HepG2 (cell line): ENCODE data around the gene TBC1D16. TPM values are rescaled to one million over a fixed set of nuclear protein-coding genes. Genes with fewer than 3 reads are reported as not detected.

Experiments
- ERF ChIP-seq: IDR thresholded peaks from 2 replicates; pipeline ENCODE4 v1.6.1; 2018; ENCODE audit warnings: missing biosample characterization, missing genetic modification reagents
- HNF1A ChIP-seq, 2 experiments: sonication (generic) in 1 of 2; formaldehyde crosslinking in 1 of 2; IDR thresholded peaks; 2 replicates each; pipeline versions ENCODE4 v1.4.0 to v1.6.1; 2016 to 2020; ENCODE audit warnings: borderline replicate concordance in 1 of 2, low read depth in 1 of 2, mild to moderate bottlenecking in 1 of 2, missing genetic modification reagents in 1 of 2
- HNF1B ChIP-seq: sonication (generic); formaldehyde crosslinking; IDR thresholded peaks from 2 replicates; pipeline ENCODE4 v1.5.1; 2020; ENCODE audit warnings: mild to moderate bottlenecking, moderate library complexity, missing genetic modification reagents
- KLF16 ChIP-seq, 2 experiments: sonication (generic) in 1 of 2; formaldehyde crosslinking in 1 of 2; IDR thresholded peaks; 2 replicates each; pipeline versions ENCODE4 v1.6.1 to v1.8.0; 2016 to 2023; ENCODE audit warnings: missing genetic modification reagents in 2 of 2, missing compliant biosample characterization in 1 of 2
- MED8 ChIP-seq: sonication (generic); formaldehyde crosslinking; IDR thresholded peaks from 2 replicates; pipeline ENCODE4 v1.8.1; 2023; ENCODE audit warnings: mild to moderate bottlenecking, missing genetic modification reagents; ENCODE audit not compliant: insufficient replicate concordance
- MIXL1 ChIP-seq: IDR thresholded peaks from 2 replicates; pipeline ENCODE4 v1.6.1; 2016
- MYC ChIP-seq: sonication (generic); formaldehyde crosslinking; IDR thresholded peaks from 2 replicates; pipeline ENCODE4 v1.9.0; 2021; ENCODE audit warnings: missing genetic modification reagents, borderline replicate concordance
- SALL2 ChIP-seq: sonication (generic); formaldehyde crosslinking; IDR thresholded peaks from 2 replicates; pipeline ENCODE4 v1.8.1; 2023; ENCODE audit warnings: mild to moderate bottlenecking, missing genetic modification reagents, inconsistent platforms
- SMARCE1 ChIP-seq: fragments of 450-650 bp; IDR thresholded peaks from 2 replicates; pipeline ENCODE4 v1.6.1; 2017; ENCODE audit warnings: borderline replicate concordance
- SOX6 ChIP-seq, 2 experiments: fragments of 450-650 bp in 1 of 2; sonication (generic) in 1 of 2; formaldehyde crosslinking in 1 of 2; IDR thresholded peaks; 2 replicates each; pipeline versions ENCODE4 v1.4.0 to v1.6.1; 2017 to 2020; ENCODE audit warnings: antibody characterized with exemption in 1 of 2, mild to moderate bottlenecking in 1 of 2, missing genetic modification reagents in 1 of 2
- STAT5B ChIP-seq: sonication (generic); formaldehyde crosslinking; IDR thresholded peaks from 2 replicates; pipeline ENCODE4 v1.4.0; 2020; ENCODE audit warnings: missing genetic modification reagents
- TOE1 ChIP-seq: sonication (generic); formaldehyde crosslinking; IDR thresholded peaks from 2 replicates; pipeline ENCODE4 v1.4.0; 2020; ENCODE audit warnings: mild to moderate bottlenecking, missing genetic modification reagents
- ZBTB37 ChIP-seq: sonication (generic); formaldehyde crosslinking; IDR thresholded peaks from 2 replicates; pipeline ENCODE4 v1.4.0; 2020; ENCODE audit warnings: mild to moderate bottlenecking, missing genetic modification reagents
- ZNF280B ChIP-seq: sonication (generic); formaldehyde crosslinking; IDR thresholded peaks from 2 replicates; pipeline ENCODE4 v1.5.0; 2020; ENCODE audit warnings: missing genetic modification reagents, mild to moderate bottlenecking, borderline replicate concordance
- ZNF800 ChIP-seq: sonication (generic); formaldehyde crosslinking; IDR thresholded peaks from 2 replicates; pipeline ENCODE4 v1.4.0; 2020; ENCODE audit warnings: missing genetic modification reagents
- polyA plus RNA-seq, 8 experiments: library from polyadenylated mRNA; depleted of rRNA in 3 of 8; stranded (reverse) in 7 of 8; unstranded in 1 of 8; fragments of >200 nt; fragmentation: Illumina TruSeq in 4 of 8; extraction: Trizol in 4 of 8; gene quantifications; 2 replicates each; pipeline versions ENCODE4 v1.2.1 to v1.2.3, GENCODE V29; 2011 to 2016; ENCODE audit warnings: low read depth in 4 of 8, missing spikeins in 1 of 8, mixed read lengths in 1 of 8; ENCODE audit not compliant: insufficient read depth in 1 of 8
- total RNA-seq, 5 experiments: library from RNA; depleted of rRNA; stranded (reverse); fragments of >200 nt; fragmentation: Illumina TruSeq; extraction: Trizol; gene quantifications; 2 replicates each; pipeline ENCODE4 v1.2.3, GENCODE V29; 2016; ENCODE audit warnings: low read depth in 1 of 5

TBC1D16 gene
- total and polyA plus RNA-seq, 2 of the 13 experiments (the other 11 are each of a cell fraction or from before 2014, with no cell fraction given): 14.9 to 24.9 TPM

GRCh38 chr17:79993390-79994227 is 42.1 kb downstream of the TBC1D16 start (continued):
- no peak for TF ChIP-seq SOX6 (IDR thresholded peaks at IDR 0.05)
- peak; percentile 99 for TF ChIP-seq SOX6 (CRISPR knock-in tag; IDR thresholded peaks at IDR 0.05)
- peak; percentile 87 for TF ChIP-seq MIXL1 (CRISPR knock-in tag)
- peak; percentile 96 for TF ChIP-seq TOE1 (CRISPR knock-in tag)
- TF ChIP-seq ZNF280B (CRISPR knock-in tag): peak; percentile 92
- TF ChIP-seq MED8 (CRISPR knock-in tag): peak; percentile 91
- peak; percentile 99 for TF ChIP-seq ERF (CRISPR knock-in tag)
- TF ChIP-seq SMARCE1: no peak
- TF ChIP-seq KLF16 (CRISPR knock-in tag; IDR thresholded peaks at IDR 0.05): peak in 1 of 2 experiments; percentile 98; a peak in 2 of 4 replicates
- peak; percentile 17; the same call in 1 of the 2 replicates for TF ChIP-seq STAT5B (CRISPR knock-in tag)
- TF ChIP-seq HNF1B (CRISPR knock-in tag): peak; percentile 94
- TF ChIP-seq ZBTB37 (CRISPR knock-in tag): no peak; the same call in 1 of the 2 replicates
- peak; percentile 99 for TF ChIP-seq MYC (CRISPR knock-in tag)
- peak; percentile 99 for TF ChIP-seq SALL2 (CRISPR knock-in tag)
- peak; percentile 89 for TF ChIP-seq ZNF800 (CRISPR knock-in tag)
- TF ChIP-seq HNF1A (IDR thresholded peaks at IDR 0.05; ENCODE audit: low read depth): peak; percentile 83
- peak; percentile 96 for TF ChIP-seq HNF1A (CRISPR knock-in tag; IDR thresholded peaks at IDR 0.05; ENCODE audit: borderline replicate concordance)
